ENCODE measurements around the gene NR2C2. TPM values are rescaled to one million over a fixed set of nuclear protein-coding genes. Genes with fewer than 3 reads are reported as not detected.

Gene NR2C2
- total RNA-seq, 1 experiment from 2014 or later: 38.5 TPM

DNA sequence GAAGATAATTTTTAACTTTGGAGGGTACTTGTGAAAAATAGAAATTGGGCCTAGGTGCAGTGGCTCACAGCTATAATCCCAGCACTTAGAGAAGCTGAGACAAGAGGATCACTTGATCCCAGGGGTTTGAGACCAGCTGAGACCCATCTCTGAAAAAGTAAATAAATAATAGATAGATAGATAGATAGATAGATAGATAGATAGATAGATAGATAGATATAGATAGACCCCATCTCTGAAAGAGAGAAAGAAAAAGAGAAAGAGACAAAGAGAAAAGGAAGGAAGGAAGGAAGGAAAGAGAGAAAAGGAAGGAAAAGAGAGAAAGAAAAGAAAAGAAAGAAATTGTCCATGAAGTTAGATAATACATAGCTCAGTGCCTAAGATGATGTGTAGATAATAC is 82.2 kb downstream of the NR2C2 start:
- no peak overlapping the region for H3K23ac ChIP-seq (ENCODE audit: insufficient read length, low read depth, low read length)
- Mint-ChIP-seq H3K36me3 (ENCODE audit: insufficient read depth in 1 of 3, low read depth in 3 of 3) (peaks cover 40 to 91% (median 87%) of the 10 kb centered on the region in 3 experiments), H3K9me3 (no peaks in the 10 kb centered on the region), H3K27me3 (ENCODE audit: low read depth) (no peaks in the 10 kb centered on the region), H3K4me3 (no peak overlapping the region), H3K27ac (no peak overlapping the region; a peak in 1 of 7 replicates), H3K4me1 (peaks cover 7 to 8% of the 10 kb centered on the region in 2 experiments)
- H2BK5ac ChIP-seq (ENCODE audit: insufficient read length, low read length): no peak overlapping the region
- H3K79me1 ChIP-seq (ENCODE audit: insufficient read depth, low read depth, low read length, poor library complexity, severe bottlenecking): no peaks in the 10 kb centered on the region
- no peak overlapping the region for H2BK15ac ChIP-seq (ENCODE audit: low read depth, low read length)
- H4K5ac ChIP-seq (ENCODE audit: insufficient read length, low read depth, low read length): no peak overlapping the region
- no peak overlapping the region for H4K8ac ChIP-seq (replicated peaks; ENCODE audit: insufficient read length, low read depth, low read length)
- no peaks in the 10 kb centered on the region for H3K79me2 ChIP-seq (ENCODE audit: insufficient read depth, low read length)
- H3K56ac ChIP-seq (ENCODE audit: insufficient read length, low read depth, low read length): no peak overlapping the region
- H3K27me3 ChIP-seq (ENCODE audit: insufficient read depth, low read length): no peaks in the 10 kb centered on the region
- no peaks in the 10 kb centered on the region for H3K23me2 ChIP-seq (ENCODE audit: insufficient read length, low read depth, low read length, poor library complexity, severe bottlenecking)
- no peak for DNase-seq
- no peak overlapping the region for H3K18ac ChIP-seq (ENCODE audit: insufficient read length, low read depth, low read length)
- H2AK5ac ChIP-seq (ENCODE audit: insufficient read length, low read length): no peak overlapping the region
- H2BK120ac ChIP-seq (ENCODE audit: low read depth, low read length, poor library complexity, severe bottlenecking): no peak overlapping the region
- H3K4me2 ChIP-seq (ENCODE audit: insufficient read depth, insufficient read length, low read length): no peak overlapping the region
- H3K9me3 ChIP-seq (ENCODE audit: control insufficient read depth, low read depth, low read length): no peaks in the 10 kb centered on the region
- no peak overlapping the region for H3K4ac ChIP-seq (ENCODE audit: low read depth, low read length)
- no peak overlapping the region for H3T11ph ChIP-seq (ENCODE audit: low read length)
- no peak overlapping the region for H2BK20ac ChIP-seq (ENCODE audit: low read depth, low read length, poor library complexity, severe bottlenecking)
- no peak overlapping the region for H3K9ac ChIP-seq (ENCODE audit: extremely low read depth, insufficient read length, low read length)
- H3K14ac ChIP-seq (ENCODE audit: insufficient read depth, low read length): no peak overlapping the region
- H4K20me1 ChIP-seq (ENCODE audit: control insufficient read depth, insufficient read depth, insufficient read length): no peaks in the 10 kb centered on the region
- H2AFZ ChIP-seq (ENCODE audit: low read length): no peak overlapping the region
- H3K4me1 ChIP-seq (ENCODE audit: insufficient read depth, low read length): peaks cover 5% of the 10 kb centered on the region
- TF ChIP-seq CTCF (conservative IDR thresholded peaks at IDR 0.05): no peak
- no peak overlapping the region for H2BK12ac ChIP-seq (ENCODE audit: insufficient read length, low read depth, low read length)
- no peak overlapping the region for H3K27ac ChIP-seq (ENCODE audit: insufficient read length, low read depth, low read length)
- no peak overlapping the region for H4K91ac ChIP-seq (ENCODE audit: insufficient read length, low read depth, low read length)

Measured in H9 (cell line).